Panc1 (cell line): ENCODE measurements around the gene POLN.

Experiments
- CTCF ChIP-seq: fragments of 450-650 bp; IDR thresholded peaks from 2 replicates; pipeline ENCODE4 v1.5.1; 2017; ENCODE audit warnings: mild to moderate bottlenecking
- POLR2AphosphoS5 ChIP-seq: IDR thresholded peaks from 2 replicates; pipeline ENCODE4 v1.6.1; 2012; ENCODE audit warnings: mild to moderate bottlenecking, low read depth, low read length, moderate library complexity
- REST ChIP-seq, 2 experiments: IDR thresholded peaks; 2 replicates each; pipeline ENCODE4 v1.6.1; 2011 to 2012; ENCODE audit warnings: low read depth in 2 of 2, control low read depth in 1 of 2, low read length in 1 of 2, mild to moderate bottlenecking in 1 of 2, moderate library complexity in 1 of 2; ENCODE audit not compliant: insufficient read depth in 1 of 2
- SIN3A ChIP-seq: IDR thresholded peaks from 2 replicates; pipeline ENCODE4 v1.6.1; 2012; ENCODE audit warnings: low read depth, mild to moderate bottlenecking, low read length, moderate library complexity, borderline replicate concordance; ENCODE audit not compliant: insufficient read depth

GRCh38 chr4:2246384-2247127 is 4.6 kb upstream of the POLN start:
- TF ChIP-seq CTCF: no peak
- TF ChIP-seq REST (IDR thresholded peaks at IDR 0.05; ENCODE audit: insufficient read depth in 1 of 2, low read depth in 2 of 2, low read length in 1 of 2): no peak
- no peak for TF ChIP-seq SIN3A
- TF ChIP-seq POLR2AphosphoS5: no peak
